COLO668 (cell line): ENCODE results near the gene TBL1XR1.

Source experiments
- DNase-seq: peaks from one replicate; lab custom pipeline; 2025; ENCODE audit not compliant: unreplicated experiment; lab: John Stamatoyannopoulos, UW

The TBL1XR1 gene

DNA sequence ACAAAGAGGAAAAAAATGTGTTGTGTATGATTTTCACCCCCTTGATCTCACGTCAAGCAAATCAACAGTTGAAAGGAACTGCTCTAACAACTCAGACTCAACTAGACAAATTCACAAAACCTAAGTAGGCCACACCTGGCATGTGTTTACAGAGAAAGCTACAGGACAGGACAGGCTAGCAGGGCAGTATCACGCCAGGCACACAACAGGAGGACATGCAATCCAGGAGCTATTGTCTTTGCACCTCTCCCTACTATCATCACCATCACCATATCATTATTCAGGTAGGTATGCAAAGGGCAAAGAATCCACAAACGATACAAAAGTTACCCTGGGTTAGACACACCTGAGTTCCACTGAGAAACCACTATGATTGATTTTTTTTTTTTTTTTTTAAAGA, 86.4 kb downstream of the TBL1XR1 start:
- peak; percentile 34 for DNase-seq

DNA sequence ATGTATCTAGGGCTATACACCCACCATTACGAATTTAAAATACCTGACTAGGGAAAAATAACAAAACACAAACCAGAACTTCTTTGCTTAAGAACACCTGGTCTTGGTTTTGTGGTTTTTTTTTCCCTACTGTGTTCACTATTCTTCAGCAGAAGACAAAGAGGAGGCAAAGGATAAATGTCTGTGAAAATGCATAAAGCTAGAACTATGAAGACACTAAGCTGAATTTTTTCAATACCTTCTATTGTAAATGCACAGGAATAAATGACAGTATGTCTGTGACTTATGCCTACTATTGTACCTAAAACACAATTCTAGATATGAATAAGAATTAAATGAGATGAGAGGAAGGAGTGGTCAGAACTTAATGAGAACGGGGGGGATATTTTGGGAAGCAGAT, 86.9 kb downstream of the TBL1XR1 start:
- DNase-seq, result no peak

DNA sequence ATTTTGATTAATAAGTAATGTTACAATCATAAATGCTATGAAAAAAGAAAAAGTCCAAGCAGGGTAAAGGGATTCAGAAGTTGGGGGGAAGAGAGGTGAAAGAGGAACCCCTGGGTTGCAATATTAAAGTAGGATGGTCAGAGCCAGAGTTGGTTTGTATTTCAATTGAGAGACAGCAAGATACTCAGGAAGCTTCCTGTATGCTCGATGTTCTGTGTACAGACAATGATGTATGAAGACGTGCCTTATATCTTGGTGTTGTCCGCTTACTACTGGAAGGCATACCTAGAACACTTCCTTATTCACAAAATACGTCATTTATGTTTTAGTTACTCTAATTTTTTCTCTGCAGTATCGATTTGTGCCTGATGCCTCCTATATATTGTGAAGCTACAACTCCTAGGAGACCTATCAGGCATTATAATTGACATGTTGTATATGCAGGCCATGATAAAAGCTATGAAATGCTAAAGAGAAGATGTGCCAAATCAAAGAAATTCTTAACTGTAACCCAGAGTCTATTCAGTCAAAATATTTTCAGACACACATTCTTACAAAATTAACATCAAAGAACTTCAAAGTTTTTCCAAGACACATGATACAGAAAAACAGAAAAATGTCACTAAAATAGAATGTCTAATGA, 87.5 kb downstream of the TBL1XR1 start:
- DNase-seq, result no peak

DNA sequence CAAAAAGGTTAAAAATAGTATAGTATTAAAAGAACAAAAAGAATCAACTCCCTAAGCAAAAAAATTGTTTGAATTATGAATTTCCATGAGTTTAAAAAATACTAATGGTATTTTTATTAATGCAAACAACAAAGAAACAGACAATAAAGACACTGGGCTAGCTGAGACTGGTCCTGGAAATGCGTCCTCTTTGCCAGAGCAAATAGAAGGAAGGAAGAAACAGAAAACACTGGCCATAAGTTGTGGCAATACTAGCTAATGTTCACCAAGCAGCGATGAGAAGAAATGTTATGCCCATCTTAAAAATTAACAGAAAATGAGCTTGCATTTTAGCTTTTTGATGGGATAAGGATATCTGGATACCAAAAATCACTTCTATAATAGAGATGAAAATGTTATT, 88.6 kb downstream of the TBL1XR1 start:
- no peak for DNase-seq

DNA sequence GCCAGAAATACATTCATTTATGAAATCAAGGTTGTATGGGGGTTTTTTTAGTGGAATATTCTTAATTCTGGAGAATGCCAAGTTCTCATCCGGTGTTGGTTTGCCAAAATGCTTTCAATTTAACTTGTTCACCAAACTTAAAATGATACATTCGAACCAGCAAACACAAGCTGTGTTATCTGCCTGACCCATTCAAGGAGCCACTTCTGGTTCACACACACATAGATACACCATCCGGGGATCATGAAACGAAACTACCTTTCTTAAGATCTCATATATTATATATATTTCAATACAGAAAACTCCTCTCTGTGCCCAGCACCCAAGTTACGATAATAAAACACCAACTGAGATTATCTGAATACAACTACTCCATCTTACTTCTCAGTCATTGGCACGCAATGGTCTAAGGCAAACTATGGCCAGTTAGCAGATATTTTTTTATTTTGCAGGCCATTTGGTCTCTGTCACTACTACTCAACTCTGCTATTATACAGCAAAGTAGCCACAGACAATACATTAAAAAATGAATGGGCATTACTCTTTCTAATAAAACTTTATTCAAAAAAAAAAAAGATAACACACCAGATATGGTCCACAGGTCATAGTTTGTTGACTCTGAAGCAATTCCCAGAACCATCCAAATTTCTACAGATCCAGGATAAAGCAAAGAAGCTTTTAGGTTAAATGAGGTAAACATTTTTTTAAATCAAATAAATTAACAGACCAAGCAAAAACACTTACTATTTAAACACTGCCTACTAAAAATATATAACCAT, 89.6 kb downstream of the TBL1XR1 start:
- DNase-seq, result no peak

DNA sequence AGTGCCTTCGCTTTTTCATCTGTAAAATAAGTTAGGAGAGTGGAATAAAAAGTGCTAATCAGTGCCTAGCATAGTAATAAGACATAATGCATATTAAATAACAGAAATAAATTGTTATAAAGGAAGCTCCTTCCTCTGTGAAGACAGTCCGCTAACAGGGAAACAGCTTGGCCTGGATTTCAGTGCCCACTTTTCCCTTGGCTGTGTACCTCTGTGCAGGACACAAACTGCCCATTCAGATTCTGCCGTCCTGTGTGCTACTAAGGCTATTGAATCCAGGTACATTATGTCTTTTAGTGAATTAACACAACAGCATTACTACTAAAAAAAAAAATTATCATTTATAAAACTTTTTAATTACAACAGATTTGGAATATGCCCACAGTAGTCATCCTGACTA, 90.7 kb downstream of the TBL1XR1 start:
- no peak for DNase-seq

DNA sequence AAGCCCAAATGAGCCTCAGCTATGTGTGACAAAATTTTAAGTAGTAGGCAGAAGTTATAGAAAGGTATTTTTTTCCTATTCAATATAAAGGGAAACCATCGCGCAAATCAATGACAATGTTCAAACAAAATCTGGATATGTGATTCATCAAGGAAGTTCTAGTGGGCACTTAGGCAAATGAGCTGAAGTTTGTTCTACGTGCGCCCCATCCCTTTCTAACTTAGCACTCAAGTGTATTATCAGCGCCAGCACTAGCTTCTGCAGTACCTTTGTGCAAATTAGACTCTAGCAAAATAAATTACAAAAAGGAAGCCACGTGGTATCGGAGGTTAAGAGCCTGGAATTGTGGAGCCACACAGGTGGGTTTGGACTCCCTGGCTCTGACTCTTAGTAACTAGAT, 91.1 kb downstream of the TBL1XR1 start:
- no peak for DNase-seq

DNA sequence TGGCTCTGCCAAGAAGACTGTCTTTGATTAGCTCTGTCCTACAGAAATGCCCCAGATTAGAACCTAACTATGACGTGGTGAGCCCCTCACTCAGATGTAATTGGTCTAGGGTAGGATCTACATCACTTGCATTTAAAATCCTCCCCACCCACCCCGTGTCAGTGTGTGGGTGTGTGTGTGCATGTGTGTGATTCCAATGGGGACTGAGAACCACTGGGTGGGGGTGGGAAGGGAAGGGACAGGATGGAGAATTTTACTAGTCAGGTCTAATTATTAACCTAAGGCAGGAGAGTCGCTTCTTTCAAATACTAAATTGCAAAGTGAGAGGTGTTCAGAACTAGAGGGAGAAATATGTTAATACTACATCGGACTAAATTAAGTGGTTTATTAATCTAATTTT, 91.7 kb downstream of the TBL1XR1 start:
- DNase-seq, result no peak

DNA sequence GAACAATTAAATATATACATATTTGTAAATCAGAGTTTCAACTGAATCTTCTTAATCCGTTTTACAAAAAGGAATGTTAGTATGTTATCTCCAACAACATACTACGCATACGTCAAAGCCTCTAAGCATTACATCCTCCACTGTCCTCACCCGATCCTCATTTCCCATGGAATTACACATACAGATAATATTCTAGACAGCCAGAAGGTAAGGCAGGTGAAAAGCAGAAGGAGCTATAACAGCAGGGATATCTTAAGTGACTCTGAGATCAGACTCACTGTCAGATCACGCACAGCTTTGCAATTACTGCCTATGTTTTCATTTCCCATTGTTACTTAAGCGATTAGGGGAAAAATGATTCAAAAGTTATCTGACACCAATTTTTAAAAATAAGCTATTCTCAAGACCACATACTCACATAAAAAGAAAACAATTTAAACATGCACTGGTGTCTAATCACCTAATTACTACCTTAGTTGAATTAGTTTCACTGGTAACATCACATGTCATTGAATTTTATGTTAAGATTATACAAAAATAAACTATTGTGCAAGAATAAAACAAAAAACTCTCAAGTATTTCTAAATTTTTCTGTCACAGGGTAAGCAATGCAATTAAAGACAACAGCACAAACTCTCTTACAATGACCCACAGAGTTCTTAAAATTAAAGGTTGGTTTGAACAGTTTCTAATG, 92.8 kb downstream of the TBL1XR1 start:
- no peak for DNase-seq

DNA sequence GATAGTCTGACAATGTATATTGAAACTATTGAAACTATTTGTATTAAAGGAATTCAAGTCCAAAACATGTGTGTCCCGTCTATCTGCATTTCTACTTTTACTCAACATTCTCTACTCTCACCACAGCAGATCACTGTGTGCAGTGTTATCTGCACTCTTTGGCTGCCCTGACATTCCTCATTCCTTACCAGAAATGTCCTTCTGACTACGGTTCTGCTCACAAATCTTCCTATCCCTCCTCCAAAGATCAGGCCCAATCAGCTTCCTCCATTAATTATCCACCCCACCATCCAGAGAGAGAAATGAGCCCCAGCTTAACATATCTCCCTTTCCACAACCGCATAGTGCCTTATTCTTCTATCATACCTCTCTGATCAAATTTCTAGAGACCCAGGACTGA, 94.7 kb downstream of the TBL1XR1 start:
- no peak for DNase-seq

DNA sequence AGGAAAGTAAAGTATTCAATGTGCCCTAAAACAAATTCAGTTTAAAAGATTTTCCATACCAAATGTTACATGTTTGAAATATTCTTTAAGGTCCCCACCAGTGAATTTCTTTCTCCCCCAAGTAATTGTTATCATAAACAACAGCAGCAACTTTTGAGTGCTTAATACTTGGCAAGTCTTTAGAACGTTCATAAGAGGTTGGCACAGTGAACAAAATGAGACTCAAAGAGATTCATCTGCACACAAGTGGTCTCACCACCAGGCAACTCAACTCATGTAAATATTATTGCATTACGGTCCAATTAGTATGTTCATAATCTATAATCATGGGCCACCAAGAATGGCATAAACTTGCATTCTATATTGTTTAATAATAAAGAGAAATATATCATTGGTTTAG, 98.7 kb downstream of the TBL1XR1 start:
- DNase-seq, result no peak

DNA sequence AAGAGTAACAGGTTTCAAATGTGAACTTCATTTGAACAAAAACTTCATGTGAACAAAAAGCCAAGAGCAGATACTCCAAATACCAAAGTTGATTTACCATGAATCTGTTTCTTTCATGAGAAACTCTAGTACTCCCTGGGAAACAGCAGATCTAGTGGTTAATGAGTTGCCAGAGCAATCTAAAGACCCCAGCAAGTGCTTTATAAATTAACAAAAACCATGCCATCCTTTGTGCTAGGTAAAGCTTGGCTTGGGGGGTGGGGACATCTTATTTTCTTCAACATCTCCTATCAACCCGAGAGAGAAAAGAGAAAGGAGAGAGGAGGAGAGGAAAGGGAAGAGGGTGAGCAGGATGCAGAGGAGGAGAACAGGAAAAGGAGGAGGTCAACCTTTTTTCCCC, 100.7 kb downstream of the TBL1XR1 start:
- no peak for DNase-seq

DNA sequence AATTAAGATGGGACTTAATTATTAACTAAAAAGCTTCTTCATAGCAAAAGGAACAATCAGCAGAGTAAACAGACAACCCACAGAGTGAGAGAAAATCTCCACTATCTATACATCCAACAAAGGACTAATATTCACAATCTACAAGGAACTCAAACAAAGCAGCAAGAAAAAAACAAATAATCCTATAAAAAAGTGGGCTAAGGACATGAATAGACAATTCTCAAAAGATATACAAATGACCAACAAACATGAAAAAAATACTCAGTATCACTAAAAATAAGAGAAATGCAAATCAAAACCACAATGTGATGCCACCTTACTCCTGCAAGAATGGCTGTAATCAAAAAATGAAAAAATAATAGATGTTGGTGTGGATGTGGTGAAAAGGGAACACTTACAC, 103.3 kb downstream of the TBL1XR1 start:
- DNase-seq, result no peak

DNA sequence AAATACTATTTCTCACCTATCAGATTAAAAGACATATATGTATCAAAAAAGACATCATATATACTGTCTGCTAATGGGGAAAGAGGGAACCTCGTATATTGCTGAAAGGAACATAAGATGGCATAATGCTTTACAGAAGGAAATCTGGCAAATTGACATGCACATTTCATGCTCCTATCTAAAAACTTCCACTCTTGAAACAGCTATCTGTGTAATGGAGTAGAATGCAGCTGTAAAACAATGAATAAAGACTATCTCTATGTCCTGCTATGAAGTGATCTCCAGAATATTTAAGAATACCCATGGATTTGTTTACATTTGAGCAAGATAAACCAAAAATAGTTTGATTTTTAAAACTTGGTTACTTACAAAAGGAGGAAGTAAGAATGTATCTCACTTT, 107.4 kb downstream of the TBL1XR1 start:
- DNase-seq, result no peak

DNA sequence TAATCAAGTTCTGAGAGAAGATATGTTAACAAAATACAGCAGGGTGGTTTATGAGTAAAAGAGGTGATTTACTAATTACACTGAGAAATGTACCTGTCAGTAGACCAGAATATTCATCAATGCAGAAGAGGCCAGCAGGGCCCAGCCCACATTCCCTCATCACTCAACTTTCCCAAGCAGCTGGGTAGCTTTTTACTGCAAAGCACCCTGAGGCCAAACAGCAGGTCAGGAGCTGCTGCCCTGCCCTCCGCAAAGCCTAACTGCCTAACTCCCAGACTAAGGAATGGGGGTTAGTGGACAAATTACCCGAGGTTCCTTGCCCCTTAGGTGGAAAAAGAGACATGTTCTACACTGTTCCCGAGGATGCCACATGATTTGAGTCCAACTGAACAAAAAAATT, 108.2 kb downstream of the TBL1XR1 start:
- no peak for DNase-seq

DNA sequence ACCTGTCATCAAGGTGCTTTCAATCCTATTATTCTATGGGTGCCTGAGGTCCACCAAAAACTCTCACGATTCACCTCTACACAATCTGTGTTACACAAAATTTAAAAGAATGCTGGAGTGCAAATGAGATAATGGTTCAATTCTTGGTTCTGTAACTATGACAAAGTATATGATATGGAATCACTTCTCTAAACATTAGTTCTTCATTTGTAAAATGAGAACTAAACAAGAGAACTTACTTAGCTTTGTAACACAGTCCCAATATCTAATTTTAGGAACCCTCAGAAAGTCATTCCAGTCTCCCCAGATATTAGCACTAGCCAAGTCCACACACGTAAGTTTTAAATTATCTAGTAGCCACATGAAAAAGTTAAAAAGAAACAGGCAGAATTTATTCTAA, 111.5 kb downstream of the TBL1XR1 start:
- no peak for DNase-seq

DNA sequence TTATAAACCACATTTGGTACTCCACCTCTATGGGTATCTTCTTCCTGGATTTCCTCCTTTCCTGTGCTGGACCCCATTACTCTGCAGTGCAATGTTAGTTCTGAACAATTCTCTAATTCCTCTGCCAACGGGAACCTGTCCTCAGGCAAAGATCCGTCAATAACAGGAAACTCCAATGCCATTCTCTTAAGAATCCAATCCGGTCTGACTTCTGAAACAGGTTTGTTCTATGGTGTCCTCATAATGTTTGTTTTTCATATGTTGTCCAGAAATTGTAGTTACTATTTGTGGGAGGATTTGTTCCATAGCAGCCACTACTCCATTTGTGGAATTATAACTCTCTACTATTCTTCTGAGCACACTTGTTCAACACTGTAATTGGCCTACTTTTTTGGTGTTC, 112.7 kb downstream of the TBL1XR1 start:
- DNase-seq, result no peak

DNA sequence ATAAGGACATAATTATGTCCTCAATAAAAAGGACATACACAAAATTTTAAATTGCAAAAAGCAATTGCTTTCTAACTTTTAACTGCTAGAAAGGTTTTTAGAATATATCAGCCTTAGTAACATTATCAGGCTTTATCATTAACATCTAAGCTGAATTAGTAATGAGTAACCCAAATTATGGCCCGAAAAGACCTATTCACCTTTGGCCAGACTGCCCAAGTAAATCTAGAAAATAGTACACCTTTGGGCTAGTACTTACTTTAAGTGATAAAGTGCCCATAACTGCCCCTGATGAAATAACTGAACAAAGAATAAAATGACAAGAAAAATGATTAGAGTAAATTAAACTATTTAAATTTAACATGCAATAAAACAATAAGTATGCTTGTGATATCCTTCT, 117.2 kb downstream of the TBL1XR1 start:
- no peak for DNase-seq

DNA sequence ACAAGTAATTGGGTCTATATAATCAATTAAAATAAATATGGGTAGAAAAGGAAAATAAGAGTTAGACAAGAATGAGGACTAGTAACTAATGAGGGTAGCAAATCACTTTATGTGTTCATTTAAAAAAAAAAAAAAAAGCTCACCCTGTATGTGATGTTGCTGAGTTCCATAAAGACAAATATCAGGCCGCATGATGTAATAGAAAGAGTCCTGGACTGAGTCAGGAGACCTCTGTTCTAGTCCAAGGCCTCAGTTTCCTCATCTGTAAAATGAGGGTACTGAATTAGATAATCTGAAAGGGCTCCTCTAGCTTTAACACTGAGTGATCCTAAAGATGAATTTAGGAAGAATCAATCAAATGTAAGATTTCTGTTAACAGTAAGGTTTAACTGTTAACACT, 117.6 kb downstream of the TBL1XR1 start:
- no peak for DNase-seq

DNA sequence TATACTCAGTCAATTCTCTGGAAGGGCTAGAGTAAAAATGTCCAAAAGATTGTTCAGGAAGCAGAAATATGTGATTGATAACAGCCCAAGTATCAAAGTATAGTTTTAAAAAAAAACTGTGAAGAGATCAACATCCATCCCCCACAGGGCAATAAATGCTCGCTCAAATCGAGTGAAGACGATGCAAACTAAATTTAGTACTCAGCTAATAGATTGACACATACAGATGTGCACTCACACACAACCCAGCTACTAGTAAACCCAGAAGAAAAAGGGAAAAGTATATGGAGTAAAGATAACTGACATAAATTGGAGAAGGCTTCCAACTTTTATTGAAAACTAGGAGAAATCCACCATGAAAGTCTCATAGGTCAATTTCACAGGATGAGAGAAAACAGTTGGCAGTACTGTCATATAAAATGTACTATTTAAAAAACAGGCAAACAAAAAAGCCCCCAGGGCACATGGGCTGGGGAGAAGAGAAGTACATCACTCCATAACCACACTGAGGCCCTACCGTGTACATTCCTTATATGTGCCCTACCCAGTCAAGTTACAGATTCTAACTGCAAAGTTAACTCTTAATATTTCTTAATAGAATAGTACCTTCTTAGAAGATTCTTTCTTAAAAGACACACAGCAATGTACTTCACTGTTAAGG, 125.7 kb downstream of the TBL1XR1 start:
- DNase-seq, result no peak

DNA sequence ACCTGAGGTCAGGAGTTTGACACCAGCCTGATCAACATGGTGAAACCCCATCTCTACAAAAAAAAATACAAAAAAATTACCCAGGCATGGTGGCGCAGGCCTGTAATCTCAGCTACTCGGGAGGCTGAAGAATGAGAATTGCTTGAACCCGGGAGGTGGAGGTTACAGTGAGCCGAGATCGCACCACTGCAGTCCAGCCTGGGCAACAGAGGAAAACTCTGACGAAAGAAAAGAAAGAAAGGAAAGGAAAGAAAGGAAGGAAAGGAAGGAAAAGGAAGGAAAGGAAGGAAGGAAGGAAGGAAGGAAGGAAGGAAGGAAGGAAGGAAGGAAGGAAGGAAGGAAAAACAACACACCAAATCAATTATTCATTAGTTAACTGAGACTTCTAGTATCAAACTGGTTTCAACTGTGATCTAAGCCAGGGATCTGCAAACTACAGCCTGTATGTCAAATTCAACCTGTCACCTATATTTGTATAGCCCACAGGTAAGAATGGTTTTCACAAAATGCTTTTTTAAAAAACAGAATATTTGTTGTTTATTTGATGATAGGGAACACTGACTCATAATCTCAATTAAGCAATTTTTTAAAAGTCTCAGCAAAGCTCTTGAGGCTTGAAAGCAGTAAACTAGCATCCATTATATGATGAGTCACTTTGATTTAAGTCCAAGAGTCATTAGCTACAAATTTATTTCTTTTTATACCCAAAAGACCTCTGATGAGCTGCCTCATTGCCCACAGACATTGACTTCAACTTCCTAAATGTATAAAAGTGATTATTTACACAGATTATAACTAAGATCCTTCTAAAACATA, 127.6 kb downstream of the TBL1XR1 start:
- DNase-seq, result no peak
